PC-3 (cell line): ENCODE results near the gene LMBRD1.
A peak's percentile ranks its signal among the peaks of the same experiment; 100 is the strongest.

Experiments
- CTCF ChIP-seq: fragments of 300-600 bp; sonication (generic); conservative IDR thresholded peaks from 2 replicates; pipeline ENCODE4 v1.5.1; 2017; ENCODE audit warnings: antibody characterized with exemption, low read depth, mild to moderate bottlenecking, low read length
- EZH2 ChIP-seq: fragments of 300-600 bp; sonication (generic); IDR thresholded peaks from one replicate; pipeline ENCODE4 v1.6.1; 2017; ENCODE audit warnings: antibody characterized with exemption, mild to moderate bottlenecking, low read length; ENCODE audit not compliant: unreplicated experiment

GRCh38 chr6:69796642-69797390 lies at the start of gene LMBRD1:
- peak; percentile 73 for TF ChIP-seq CTCF
- TF ChIP-seq EZH2, result no peak
